Activated B cell treated with CpG ODN at 0.5 μM for 24 hours (primary cell): ENCODE measurements around the gene CACTIN. TPM values are rescaled to one million over a fixed set of nuclear protein-coding genes. Genes with fewer than 3 reads are reported as not detected.

Experiments
- ATAC-seq: fragments of 200-7000 bp; cut with Tn5 transposase; one replicate; pipeline ENCODE4 v1.10.0; 2021; ENCODE audit warnings: low read depth, mild to moderate bottlenecking, moderate library complexity
- CTCF ChIA-PET: fragments of 350-600 bp; sonication (Branson Sonifier 250); formaldehyde crosslinking; loops from one replicate; lab custom pipeline; 2021; ENCODE audit warnings: antibody characterized with exemption; lab: Charles Lee
- POLR2A ChIA-PET: fragments of 350-600 bp; sonication (Branson Sonifier 250); formaldehyde crosslinking; loops from one replicate; lab custom pipeline; 2021; ENCODE audit warnings: antibody characterized with exemption; lab: Charles Lee
- DNase-seq: peaks from one replicate; pipeline ENCODE4 v3.0.0; 2022
- H3K27ac Mint-ChIP-seq: one replicate; pipeline ENCODE4 v1.8.0; 2020; ENCODE audit warnings: mixed read lengths
- H3K27me3 Mint-ChIP-seq: one replicate; pipeline ENCODE4 v1.8.0; 2021; ENCODE audit warnings: mixed read lengths
- H3K36me3 Mint-ChIP-seq: one replicate; pipeline ENCODE4 v1.8.0; 2021; ENCODE audit warnings: low read depth, mixed read lengths
- H3K4me1 Mint-ChIP-seq: one replicate; pipeline ENCODE4 v1.8.0; 2021; ENCODE audit warnings: mixed read lengths
- H3K4me3 Mint-ChIP-seq: one replicate; pipeline ENCODE4 v1.8.0; 2020; ENCODE audit warnings: mild to moderate bottlenecking, mixed read lengths
- H3K9me3 Mint-ChIP-seq: one replicate; pipeline ENCODE4 v1.8.0; 2020; ENCODE audit warnings: mixed read lengths
- intact Hi-C: fragments of 100-400 bp; cut with micrococcal nuclease; formaldehyde crosslinking; loops from one replicate; pipeline ENCODE4 v1.15.1; 2024
- total RNA-seq: library from RNA; stranded (reverse); gene quantifications from 2 replicates; pipeline ENCODE4 v1.2.3, GENCODE V29; 2022
- TF ChIP-seq, protein P1 (sequence below): fragments of 200-600 bp; IDR thresholded peaks from one replicate; pipeline ENCODE4 v1.8.0; 2022; ENCODE audit warnings: antibody characterized with exemption, mild to moderate bottlenecking

Gene CACTIN
- total RNA-seq, 1 donor from 2014 or later = 48.1 TPM

DNA sequence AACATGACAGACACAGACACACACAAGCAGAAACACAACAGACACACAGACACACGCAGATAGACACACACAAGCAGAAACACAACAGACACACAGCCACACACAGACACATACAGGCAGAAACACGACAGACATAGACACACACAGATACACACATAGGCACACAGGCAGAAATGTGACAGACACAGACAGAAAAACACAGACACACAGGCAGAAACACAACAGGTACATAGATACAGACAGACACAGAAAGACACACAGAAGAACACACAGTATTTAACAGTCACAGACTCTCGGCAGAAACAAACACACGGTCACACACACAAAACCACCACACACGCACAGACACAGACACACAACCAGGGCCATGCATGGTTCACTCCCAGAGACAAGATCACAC, 20.8 kb downstream of the CACTIN start:
- H3K36me3 Mint-ChIP-seq = peaks cover 7% of the 10 kb centered on the region
- POLR2A ChIA-PET = no interaction called here
- DNase-seq (no peak), ATAC-seq (no peak)
- H3K4me3 Mint-ChIP-seq = no peak overlapping the region
- CTCF ChIA-PET = no interaction called here
- intact Hi-C loops = loop anchor here (5.0 kb wide), 1 partner anchor 48 kb away; the partner anchor contains the start of gene MFSD12
- no peak overlapping the region for H3K27ac Mint-ChIP-seq
- no peaks in the 10 kb centered on the region for H3K9me3 Mint-ChIP-seq
- TF ChIP-seq, protein P1, sequence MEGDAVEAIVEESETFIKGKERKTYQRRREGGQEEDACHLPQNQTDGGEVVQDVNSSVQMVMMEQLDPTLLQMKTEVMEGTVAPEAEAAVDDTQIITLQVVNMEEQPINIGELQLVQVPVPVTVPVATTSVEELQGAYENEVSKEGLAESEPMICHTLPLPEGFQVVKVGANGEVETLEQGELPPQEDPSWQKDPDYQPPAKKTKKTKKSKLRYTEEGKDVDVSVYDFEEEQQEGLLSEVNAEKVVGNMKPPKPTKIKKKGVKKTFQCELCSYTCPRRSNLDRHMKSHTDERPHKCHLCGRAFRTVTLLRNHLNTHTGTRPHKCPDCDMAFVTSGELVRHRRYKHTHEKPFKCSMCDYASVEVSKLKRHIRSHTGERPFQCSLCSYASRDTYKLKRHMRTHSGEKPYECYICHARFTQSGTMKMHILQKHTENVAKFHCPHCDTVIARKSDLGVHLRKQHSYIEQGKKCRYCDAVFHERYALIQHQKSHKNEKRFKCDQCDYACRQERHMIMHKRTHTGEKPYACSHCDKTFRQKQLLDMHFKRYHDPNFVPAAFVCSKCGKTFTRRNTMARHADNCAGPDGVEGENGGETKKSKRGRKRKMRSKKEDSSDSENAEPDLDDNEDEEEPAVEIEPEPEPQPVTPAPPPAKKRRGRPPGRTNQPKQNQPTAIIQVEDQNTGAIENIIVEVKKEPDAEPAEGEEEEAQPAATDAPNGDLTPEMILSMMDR = no peak
- peaks cover 1% of the 10 kb centered on the region for H3K27me3 Mint-ChIP-seq
- H3K4me1 Mint-ChIP-seq = peaks cover 18% of the 10 kb centered on the region

- Mint-ChIP-seq H3K4me3 (no peak overlapping the region), H3K27ac (no peak overlapping the region), H3K36me3 (peaks cover 3% of the 10 kb centered on the region), H3K4me1 (peaks cover 18% of the 10 kb centered on the region), H3K9me3 (no peaks in the 10 kb centered on the region), H3K27me3 (peaks cover 1% of the 10 kb centered on the region)
- CTCF ChIA-PET = interaction anchor here (1.2 kb wide), 1 partner anchor 60 kb away, joined by 3 read pairs; no protein-coding TSS in a partner anchor
- intact Hi-C loops = loop anchor here (5.0 kb wide), 1 partner anchor 48 kb away; the partner anchor contains the start of gene MFSD12
- TF ChIP-seq, protein P1 = no peak
- POLR2A ChIA-PET = interaction anchor here (0.7 to 1.3 kb wide), 3 partner anchors 15 to 83 kb away, joined by 3 read pairs; partner anchors contain the start of gene MFSD12
- DNase-seq (no peak), ATAC-seq (no peak)
Measured at GRCh38 chr19:3605361-3605760, 21.2 kb downstream of the CACTIN start.

- ATAC-seq = peak; percentile 64
- TF ChIP-seq, protein P1 = no peak
- intact Hi-C loops = loop anchor here (5.0 kb wide), 1 partner anchor 48 kb away; the partner anchor contains the start of gene MFSD12
- peak; percentile 33 for DNase-seq
- Mint-ChIP-seq H3K27ac (no peak overlapping the region), H3K27me3 (peaks cover 1% of the 10 kb centered on the region), H3K36me3 (peaks cover 3% of the 10 kb centered on the region), H3K4me1 (peaks cover 18% of the 10 kb centered on the region), H3K9me3 (no peaks in the 10 kb centered on the region), H3K4me3 (no peak overlapping the region)
- ChIA-PET POLR2A (interaction anchor here (0.7 to 1.3 kb wide), 3 partner anchors 15 to 83 kb away, joined by 3 read pairs; partner anchors contain the start of gene MFSD12), CTCF (interaction anchor here (1.2 kb wide), 1 partner anchor 60 kb away, joined by 3 read pairs; no protein-coding TSS in a partner anchor)
Measured at GRCh38 chr19:3604987-3605343, 21.6 kb downstream of the CACTIN start.

DNA sequence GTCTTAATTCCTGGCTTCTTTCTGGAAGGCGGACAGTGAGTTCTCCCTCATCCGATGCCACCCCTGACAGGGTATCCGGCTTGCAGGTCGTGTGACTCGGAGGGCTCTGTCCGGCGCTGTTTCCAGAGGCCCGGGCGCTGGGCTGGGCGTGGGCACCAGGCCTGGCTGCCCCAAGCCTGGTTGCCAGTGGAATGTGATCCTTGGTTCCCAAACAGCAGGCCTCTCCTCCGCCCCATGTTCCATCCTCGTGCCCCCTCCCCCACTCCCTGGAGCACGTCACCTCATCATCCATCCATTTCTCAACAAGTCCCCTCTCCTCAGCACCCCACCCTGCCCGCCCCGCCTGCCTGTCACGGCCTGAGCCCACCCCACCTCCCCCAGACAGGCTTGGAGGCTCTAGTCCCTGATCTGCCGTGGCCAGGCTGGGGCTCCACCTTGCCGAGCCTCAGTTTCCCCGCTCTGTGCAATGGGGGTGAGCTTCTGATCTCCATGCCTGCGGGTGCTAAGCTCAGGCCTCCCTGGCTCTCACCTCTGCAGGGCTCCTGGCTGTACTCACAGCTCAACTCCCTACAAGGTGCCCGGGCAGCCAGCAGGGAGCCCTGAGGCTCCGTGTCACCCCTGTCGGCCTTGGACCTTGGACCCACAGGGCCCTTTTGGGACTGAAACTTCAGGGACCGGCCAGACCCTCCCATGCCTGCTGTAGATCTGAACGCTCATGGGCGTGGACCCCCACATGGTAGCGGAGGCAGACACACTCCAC, 22.2 kb downstream of the CACTIN start:
- Mint-ChIP-seq H3K36me3 (no peaks in the 10 kb centered on the region), H3K9me3 (no peaks in the 10 kb centered on the region), H3K4me3 (no peak overlapping the region), H3K27me3 (peaks cover 1% of the 10 kb centered on the region), H3K27ac (no peak overlapping the region), H3K4me1 (peaks cover 18% of the 10 kb centered on the region)
- TF ChIP-seq, protein P1 = no peak
- ATAC-seq = no peak
- intact Hi-C loops = no loop called here
- ChIA-PET CTCF (interaction anchor here (1.2 kb wide), 1 partner anchor 59 kb away, joined by 3 read pairs; no protein-coding TSS in a partner anchor), POLR2A (interaction anchor here (0.7 to 1.3 kb wide), 3 partner anchors 14 to 84 kb away, joined by 3 read pairs; partner anchors contain the start of gene MFSD12)
- no peak for DNase-seq
